GM12891 (cell line): Measurements from ENCODE around the gene LRRIQ4.
A peak's percentile ranks its signal among the peaks of the same experiment; 100 is the strongest.

Source experiments
- DNase-seq: peaks from one replicate; pipeline ENCODE4 v3.0.0; 2011; ENCODE audit warnings: low spot score; ENCODE audit not compliant: insufficient read length
- FAIRE-seq: peaks from 2 replicates; lab custom pipeline; 2011; peaks lifted over from hg19 to GRCh38; lab: Jason Lieb, UNC
- PAX5 ChIP-seq: IDR thresholded peaks from 2 replicates; pipeline ENCODE4 v1.6.1; 2011; ENCODE audit warnings: low read length, moderate library complexity, mild to moderate bottlenecking; ENCODE audit not compliant: insufficient read depth, severe bottlenecking
- POLR2A ChIP-seq: IDR thresholded peaks from 2 replicates; pipeline ENCODE4 v1.6.1; 2011; ENCODE audit warnings: low read depth, low read length, control low read depth
- POLR2AphosphoS5 ChIP-seq: IDR thresholded peaks from 2 replicates; pipeline ENCODE4 v1.6.1; 2011; ENCODE audit warnings: low read depth, low read length, control low read depth
- POU2F2 ChIP-seq: IDR thresholded peaks from 2 replicates; pipeline ENCODE4 v1.6.1; 2011; ENCODE audit warnings: low read depth, mild to moderate bottlenecking, control low read depth, low read length, moderate library complexity
- SPI1 ChIP-seq: IDR thresholded peaks from 2 replicates; pipeline ENCODE4 v1.6.1; 2011; ENCODE audit warnings: low read depth, low read length, control low read depth
- TAF1 ChIP-seq: IDR thresholded peaks from 2 replicates; pipeline ENCODE4 v1.6.1; 2011; ENCODE audit warnings: low read depth, low read length, control low read depth

Gene LRRIQ4

DNA sequence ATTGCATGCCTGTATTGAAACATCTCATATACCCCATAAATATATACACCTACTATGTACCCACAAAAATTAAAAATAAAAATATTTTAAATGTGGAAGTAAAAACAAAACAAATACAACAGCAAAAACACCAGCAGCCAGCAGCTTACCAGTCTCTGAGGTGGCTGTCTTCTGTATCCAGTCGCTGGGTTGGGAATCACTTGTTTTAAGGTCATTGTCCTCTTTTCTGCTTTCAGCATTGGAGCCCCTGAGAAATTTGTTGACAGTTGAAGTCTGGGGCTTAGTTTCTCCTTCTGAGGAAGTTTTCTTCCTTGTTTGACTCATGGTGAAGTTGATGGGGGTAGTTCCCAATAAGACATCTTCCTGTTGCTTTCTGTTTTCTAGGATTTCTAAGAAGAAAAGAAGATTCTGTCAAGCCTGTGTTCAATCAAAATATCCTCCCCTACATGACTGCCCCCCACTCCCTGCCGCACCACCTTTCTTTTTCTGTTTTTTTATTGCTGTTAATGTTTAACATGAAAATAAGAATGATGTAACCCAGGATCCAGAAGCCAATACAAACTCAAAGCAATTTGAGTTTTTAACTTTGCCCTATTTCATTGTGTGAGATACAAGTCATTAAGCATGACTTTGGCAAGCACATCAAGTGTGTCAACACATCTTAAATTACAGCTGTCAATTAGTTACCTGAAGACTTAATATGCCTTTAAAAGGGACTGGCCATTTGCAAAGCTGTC, 57.0 kb downstream of the LRRIQ4 start, which contains the start of gene LRRC31:
TSS of gene LRRC31 (minus strand) at position 452 of the 737 bp plus-strand sequence. CDS start at position 324, 128 bp downstream.
- no peak for FAIRE-seq
- TF ChIP-seq PAX5: no peak
- no peak for TF ChIP-seq SPI1
- no peak for TF ChIP-seq POLR2A
- TF ChIP-seq POU2F2: no peak
- TF ChIP-seq TAF1: no peak
- no peak for TF ChIP-seq POLR2AphosphoS5
- DNase-seq: no peak

DNA sequence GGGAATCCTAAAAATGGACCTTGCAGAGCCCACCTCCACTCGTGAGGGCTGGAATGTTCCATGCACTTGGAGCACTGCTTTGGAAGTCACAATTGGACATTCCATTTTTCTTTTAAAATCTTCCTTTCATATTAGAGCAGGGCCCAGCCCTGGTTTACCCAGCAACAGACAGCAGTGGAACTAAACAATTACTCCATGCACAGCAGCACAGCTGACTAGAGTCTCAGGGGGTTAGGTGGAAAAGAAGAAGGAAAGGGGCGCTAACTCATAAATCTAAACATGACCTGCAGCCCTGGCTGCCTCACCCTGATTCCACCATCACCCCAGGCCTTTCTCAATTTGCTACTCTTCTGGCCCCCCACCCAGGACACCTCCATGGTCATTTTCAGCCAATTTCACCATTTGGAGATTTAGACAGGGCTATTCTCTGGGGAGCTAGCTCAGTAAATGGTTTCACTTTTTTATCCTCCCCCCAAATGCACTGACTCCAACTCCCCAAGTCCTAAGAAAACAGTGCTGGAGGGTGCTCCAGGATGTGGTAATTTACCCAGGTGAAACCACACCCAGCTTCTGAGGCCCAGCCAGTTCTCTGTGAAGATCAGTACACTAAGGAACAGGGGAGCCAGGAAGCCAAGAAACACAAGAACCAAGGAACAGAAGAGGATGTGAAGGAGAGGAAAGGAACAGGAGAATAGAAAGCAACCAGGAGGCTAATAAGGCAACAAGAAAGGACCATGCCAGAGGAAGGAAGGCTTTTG, 58.6 kb downstream of the LRRIQ4 start:
- DNase-seq (no peak), FAIRE-seq (peak; percentile 26)
- no peak for TF ChIP-seq TAF1
- no peak for TF ChIP-seq POU2F2
- no peak for TF ChIP-seq PAX5
- TF ChIP-seq POLR2AphosphoS5: no peak
- no peak for TF ChIP-seq SPI1

DNA sequence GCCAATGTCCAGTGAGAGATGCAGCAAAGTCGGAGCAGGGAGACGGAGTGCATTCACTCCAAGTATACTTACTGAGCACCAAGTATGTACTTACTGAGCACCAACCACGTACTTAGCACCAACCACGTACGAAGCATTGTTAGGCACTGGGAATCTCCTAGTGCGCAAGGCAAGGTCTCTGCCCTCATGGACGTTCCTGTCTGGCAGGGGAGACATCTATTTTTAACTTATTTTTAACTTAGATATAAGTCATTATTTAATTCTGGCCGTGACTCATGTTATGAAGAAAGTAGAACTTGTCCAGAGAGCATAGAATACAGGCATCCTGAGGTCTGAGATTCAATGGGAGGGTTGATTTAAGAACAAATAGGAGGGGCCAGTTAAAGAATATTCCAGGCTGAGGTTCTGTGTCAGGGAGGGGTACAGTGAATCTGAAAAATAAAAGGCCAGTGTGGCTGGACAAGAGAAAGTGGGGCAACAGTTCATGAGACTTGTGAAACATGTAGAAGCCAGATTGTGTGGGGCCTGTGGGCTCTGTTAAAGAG, 66.4 kb downstream of the LRRIQ4 start:
- FAIRE-seq (no peak), DNase-seq (no peak)
- no peak for TF ChIP-seq POLR2A
- TF ChIP-seq PAX5: no peak
- TF ChIP-seq TAF1: no peak
- no peak for TF ChIP-seq SPI1
- TF ChIP-seq POU2F2: no peak
- no peak for TF ChIP-seq POLR2AphosphoS5

DNA sequence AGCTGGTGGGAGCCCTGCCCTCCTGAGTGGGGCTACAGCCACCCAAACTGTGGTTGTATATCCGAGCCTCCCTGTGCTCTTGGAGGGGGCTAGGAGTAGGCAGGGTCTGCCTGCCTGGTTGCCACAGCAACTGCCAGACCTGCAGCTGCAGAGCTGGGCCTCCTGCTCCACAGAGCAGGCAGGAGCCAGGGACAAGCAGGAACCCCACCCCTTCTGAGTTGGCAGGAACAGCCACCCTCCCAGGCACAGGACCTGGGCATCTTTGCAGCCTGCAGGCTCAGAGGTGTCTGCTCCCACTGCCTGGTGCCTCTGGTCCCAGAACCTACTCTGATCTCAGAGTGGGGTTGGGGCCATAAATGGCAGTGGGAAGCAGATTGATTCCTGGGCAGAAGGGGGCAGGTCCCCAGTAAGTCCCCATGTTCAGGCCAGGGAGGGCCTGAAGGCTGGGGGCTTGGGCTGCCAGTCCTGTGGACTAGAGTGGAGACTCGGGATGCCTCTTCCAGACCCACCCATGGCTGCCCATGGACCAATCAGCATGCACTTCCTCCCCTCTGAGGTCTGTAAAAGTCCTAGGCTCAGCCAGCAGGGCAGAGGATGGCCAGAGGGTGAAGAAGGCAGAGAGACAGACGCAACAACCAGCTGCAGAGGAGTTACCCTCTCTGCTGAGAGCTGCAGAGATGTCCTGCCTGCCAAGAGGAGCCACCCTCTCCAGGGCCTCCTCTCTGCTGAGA, 67.3 kb downstream of the LRRIQ4 start:
- TF ChIP-seq POLR2A (no peak), POU2F2 (no peak), PAX5 (no peak), SPI1 (no peak), TAF1 (no peak), POLR2AphosphoS5 (no peak)
- FAIRE-seq (no peak), DNase-seq (no peak)

DNA sequence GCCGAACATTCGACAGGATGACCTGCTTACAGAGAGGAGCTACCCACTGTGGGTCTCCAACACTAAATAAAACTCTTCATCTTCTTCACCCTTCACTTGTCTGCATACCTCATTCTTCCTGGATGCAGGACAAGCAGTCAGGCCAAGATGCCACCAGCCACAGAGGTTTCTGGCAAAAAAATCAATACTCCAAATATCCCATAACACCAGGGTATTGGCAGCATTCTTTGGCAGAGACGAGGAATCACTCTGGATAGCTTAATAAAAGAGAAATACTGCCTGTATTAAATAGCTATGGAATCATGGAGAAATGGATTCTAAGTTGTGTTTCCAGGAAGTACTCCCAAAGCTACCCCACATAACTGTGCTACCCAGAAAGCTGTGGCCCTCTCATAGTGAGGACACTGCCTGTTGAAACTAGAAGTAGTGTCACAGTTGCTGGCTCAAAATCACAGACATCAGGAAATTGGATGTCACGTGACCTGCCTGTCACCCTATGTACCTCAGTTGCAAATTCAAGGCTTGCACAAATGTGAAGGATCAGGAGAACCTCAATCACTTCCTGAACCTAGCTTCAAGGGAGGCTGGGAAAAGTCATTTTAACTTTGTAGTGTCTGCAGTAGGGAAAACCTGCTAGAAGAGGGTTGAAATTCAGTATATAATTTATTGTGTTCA, 68.0 kb downstream of the LRRIQ4 start:
- no peak for DNase-seq
- FAIRE-seq: no peak

DNA sequence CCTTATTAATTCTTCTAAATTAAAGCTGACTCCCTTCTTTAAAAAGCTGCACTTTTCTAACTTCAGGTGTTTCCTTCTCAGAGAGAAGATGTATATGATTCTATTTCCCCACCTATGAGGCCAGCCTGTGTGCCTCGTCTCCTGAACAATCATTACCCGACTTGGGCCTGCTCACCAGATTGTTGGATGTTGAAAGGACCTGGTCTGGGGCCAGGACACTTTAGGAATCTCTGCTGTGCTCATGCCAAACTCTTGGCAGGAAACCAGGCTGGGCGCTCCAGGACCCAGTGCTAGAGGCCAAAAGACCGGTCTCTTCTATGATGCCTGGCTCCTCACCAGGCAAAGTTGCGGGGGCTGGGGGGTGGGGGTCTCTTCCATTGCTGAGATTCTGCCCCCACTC, 74.0 kb downstream of the LRRIQ4 start:
- FAIRE-seq (no peak), DNase-seq (no peak)
- no peak for TF ChIP-seq TAF1
- no peak for TF ChIP-seq POLR2AphosphoS5
- TF ChIP-seq POU2F2: no peak
- no peak for TF ChIP-seq PAX5
- TF ChIP-seq POLR2A: no peak
- no peak for TF ChIP-seq SPI1

More for the DNA sequence above, 68.0 kb downstream of the LRRIQ4 start:
- TF ChIP-seq POLR2A: no peak
- no peak for TF ChIP-seq PAX5
- TF ChIP-seq POU2F2: no peak
- TF ChIP-seq SPI1: no peak
- TF ChIP-seq POLR2AphosphoS5: no peak
- no peak for TF ChIP-seq TAF1
